Measurements from ENCODE around the gene SMG7.

The SMG7 gene

GRCh38 chr1:183565261-183565660, 93.0 kb downstream of the SMG7 start:
- DNase-seq (ENCODE audit: low read depth) = no peak

- DNase-seq (ENCODE audit: low read depth) = no peak
These were observed 93.7 kb downstream of the SMG7 start for GRCh38 chr1:183566026-183566425.

- no peak for DNase-seq (ENCODE audit: low read depth)
These were observed 95.3 kb downstream of the SMG7 start for GRCh38 chr1:183567584-183567983.

- no peak for DNase-seq (ENCODE audit: low read depth)
These were observed 96.1 kb downstream of the SMG7 start for GRCh38 chr1:183568176-183569021.

- no peak for DNase-seq (ENCODE audit: low read depth)
These were observed 96.8 kb downstream of the SMG7 start for GRCh38 chr1:183569141-183569540.

GRCh38 chr1:183569801-183570200, 97.5 kb downstream of the SMG7 start:
- no peak for DNase-seq (ENCODE audit: low read depth)

GRCh38 chr1:183570451-183570850, 98.2 kb downstream of the SMG7 start:
- DNase-seq (ENCODE audit: low read depth) = no peak

GRCh38 chr1:183571678-183572268, 99.5 kb downstream of the SMG7 start:
- DNase-seq (ENCODE audit: low read depth) = no peak

GRCh38 chr1:183572721-183573120, 100.4 kb downstream of the SMG7 start:
- DNase-seq (ENCODE audit: low read depth) = no peak

GRCh38 chr1:183575606-183576005, 103.3 kb downstream of the SMG7 start:
- DNase-seq (ENCODE audit: low read depth) = no peak

GRCh38 chr1:183576537-183576936, 104.2 kb downstream of the SMG7 start:
- no peak for DNase-seq (ENCODE audit: low read depth)

GRCh38 chr1:183577897-183578465, 105.7 kb downstream of the SMG7 start:
- no peak for DNase-seq (ENCODE audit: low read depth)

GRCh38 chr1:183578856-183579255, 106.6 kb downstream of the SMG7 start:
- DNase-seq (ENCODE audit: low read depth) = no peak

GRCh38 chr1:183580281-183580682, 108.0 kb downstream of the SMG7 start:
- DNase-seq (ENCODE audit: low read depth) = no peak

- DNase-seq (ENCODE audit: low read depth) = no peak
These were observed 109.9 kb downstream of the SMG7 start for GRCh38 chr1:183582021-183582713.

- no peak for DNase-seq (ENCODE audit: low read depth)
These were observed 111.2 kb downstream of the SMG7 start for GRCh38 chr1:183583466-183583865.

- DNase-seq (ENCODE audit: low read depth) = no peak
These were observed 111.8 kb downstream of the SMG7 start for GRCh38 chr1:183584147-183584546.

- no peak for DNase-seq (ENCODE audit: low read depth)
These were observed 112.7 kb downstream of the SMG7 start for GRCh38 chr1:183585038-183585437.

- no peak for DNase-seq (ENCODE audit: low read depth)
These were observed 114.2 kb downstream of the SMG7 start for GRCh38 chr1:183586455-183586854.

GRCh38 chr1:183586926-183587325, 114.6 kb downstream of the SMG7 start:
- DNase-seq (ENCODE audit: low read depth) = no peak

- no peak for DNase-seq (ENCODE audit: low read depth)
These were observed 116.5 kb downstream of the SMG7 start for GRCh38 chr1:183588827-183589226.

GRCh38 chr1:183589384-183589783, 117.1 kb downstream of the SMG7 start:
- DNase-seq (ENCODE audit: low read depth) = no peak

GRCh38 chr1:183589874-183590243, 117.6 kb downstream of the SMG7 start:
- no peak for DNase-seq (ENCODE audit: low read depth)

All from activated T-cell treated with anti-CD3 and anti-CD28 coated beads for 1 hour (primary cell).